HCT116 (cell line): Measurements from ENCODE around the gene GIPC3. TPM values are rescaled to one million over a fixed set of nuclear protein-coding genes. Genes with fewer than 3 reads are reported as not detected.

Experiments used
- ATAC-seq: fragments of 200-7000 bp; cut with Tn5 transposase; 2 replicates; pipeline ENCODE4 v1.9.1; 2020; ENCODE audit warnings: mild to moderate bottlenecking, moderate library complexity
- BruUV-seq: library from RNA; stranded (reverse); fragments of 400-500 nt; replicated peaks from 2 replicates; lab custom pipeline; 2021; lab: Mats Ljungman, UMichigan
- CTCF ChIA-PET: fragments of 300-600 bp; sonication (Branson Sonifier 250); formaldehyde crosslinking; loops from one replicate; lab custom pipeline; 2021; ENCODE audit warnings: antibody characterized with exemption; lab: Charles Lee
- POLR2A ChIA-PET: fragments of 300-600, 350-600 bp; sonication (Branson Sonifier 250); formaldehyde crosslinking; loops from one replicate; lab custom pipeline; 2021; ENCODE audit warnings: antibody characterized with exemption; lab: Charles Lee
- RAD21 ChIA-PET, 2 experiments: fragments of 300-600 bp; sonication (Branson Sonifier 250); formaldehyde crosslinking; loops; one replicate each; lab custom pipeline; 2023; ENCODE audit warnings: low total read pairs in 2 of 2; ENCODE audit not compliant: uncharacterized antibody in 2 of 2, unreplicated experiment in 2 of 2, low non-redundant PET in 1 of 2; lab: Charles Lee
- DNase-seq: peaks from one replicate; pipeline ENCODE4 v3.0.0-alpha.2; 2010; ENCODE audit warnings: low read depth, low spot score
- H2AFZ ChIP-seq: fragments of 200-600 bp; shearing (Covaris generic), sonication (generic); 2 replicates; pipeline ENCODE4 v1.6.1; 2017; ENCODE audit warnings: low read depth, mixed run types, mixed read lengths, antibody characterized with exemption, low read length; ENCODE audit not compliant: poor library complexity, severe bottlenecking
- H3K27ac ChIP-seq: 2 replicates; pipeline ENCODE4 v1.5.1; 2012; ENCODE audit warnings: low read depth, low read length
- H3K27me3 ChIP-seq: fragments of 200-600 bp; sonication (generic); 2 replicates; pipeline ENCODE4 v1.6.1; 2016; ENCODE audit warnings: mixed run types, low read length, mixed read lengths; ENCODE audit not compliant: insufficient read depth
- H3K36me3 ChIP-seq, 2 experiments: fragments of 200-500 bp in 1 of 2; fragments of 200-600 bp in 1 of 2; sonication (Bioruptor generic) in 1 of 2; sonication (generic) in 1 of 2; 2 replicates each; pipeline versions ENCODE4 v1.5.1 to v1.6.1; 2014 to 2016; ENCODE audit warnings: low read length in 2 of 2, inconsistent platforms in 1 of 2, mixed read lengths in 1 of 2, mixed run types in 1 of 2; ENCODE audit not compliant: insufficient read depth in 2 of 2, control insufficient read depth in 1 of 2
- H3K4me1 ChIP-seq, 2 experiments: fragments of 200-600 bp in 1 of 2; sonication (generic) in 1 of 2; 2 replicates each; pipeline versions ENCODE4 v1.5.1 to v1.6.1; 2012 to 2017; ENCODE audit warnings: low read length in 2 of 2, inconsistent platforms in 1 of 2, mild to moderate bottlenecking in 1 of 2, mixed read lengths in 1 of 2, mixed run types in 1 of 2, moderate library complexity in 1 of 2; ENCODE audit not compliant: insufficient read depth in 2 of 2, control insufficient read depth in 1 of 2
- H3K4me2 ChIP-seq: fragments of 200-600 bp; sonication (generic); 2 replicates; pipeline ENCODE4 v1.6.1; 2017; ENCODE audit warnings: mixed run types, low read length, mixed read lengths
- H3K4me3 ChIP-seq, 2 experiments: fragments of 200-600 bp in 1 of 2; sonication (generic) in 1 of 2; replicated peaks in 1 of 2; 2 replicates each; pipeline ENCODE4 v1.5.1; 2011 to 2016; ENCODE audit warnings: low read length in 2 of 2, control low read depth in 1 of 2, low read depth in 1 of 2, mild to moderate bottlenecking in 1 of 2, mixed read lengths in 1 of 2, mixed run types in 1 of 2
- H3K79me2 ChIP-seq: fragments of 200-600 bp; sonication (generic); 2 replicates; pipeline ENCODE4 v1.6.1; 2017; ENCODE audit warnings: mild to moderate bottlenecking, mixed run types, low read length, moderate library complexity, mixed read lengths; ENCODE audit not compliant: insufficient read depth
- H3K9ac ChIP-seq: fragments of 200-600 bp; sonication (generic); 2 replicates; pipeline ENCODE4 v1.6.1; 2016; ENCODE audit warnings: low read length, mixed read lengths
- H3K9me2 ChIP-seq: fragments of 200-600 bp; sonication (generic), shearing (Covaris generic); 2 replicates; pipeline ENCODE4 v1.6.1; 2017; ENCODE audit warnings: mixed run types, mild to moderate bottlenecking, moderate library complexity; ENCODE audit not compliant: insufficient read depth
- H3K9me3 ChIP-seq, 2 experiments: fragments of 200-500 bp in 1 of 2; fragments of 200-600 bp in 1 of 2; sonication (Bioruptor generic) in 1 of 2; sonication (generic) in 1 of 2; 2 replicates each; pipeline ENCODE4 v1.6.1; 2014 to 2017; ENCODE audit warnings: low read length in 2 of 2, mixed read lengths in 2 of 2, inconsistent platforms in 1 of 2, low read depth in 1 of 2, mild to moderate bottlenecking in 1 of 2, mixed run types in 1 of 2, moderate library complexity in 1 of 2; ENCODE audit not compliant: control insufficient read depth in 1 of 2, insufficient read depth in 1 of 2
- H4K20me1 ChIP-seq: fragments of 200-600 bp; sonication (generic), shearing (Covaris generic); 2 replicates; pipeline ENCODE4 v1.6.1; 2017; ENCODE audit warnings: mixed run types, mild to moderate bottlenecking, moderate library complexity; ENCODE audit not compliant: insufficient read depth
- CEBPB ChIP-seq: IDR thresholded peaks from 2 replicates; pipeline ENCODE4 v1.6.1; 2012; ENCODE audit warnings: low read depth
- EGR1 ChIP-seq: IDR thresholded peaks from 2 replicates; pipeline ENCODE4 v1.6.1; 2012; ENCODE audit warnings: low read depth
- EZH2 ChIP-seq: fragments of 200-600 bp; sonication (generic); IDR thresholded peaks from 2 replicates; pipeline ENCODE4 v1.6.1; 2017; ENCODE audit warnings: antibody characterized with exemption, mixed run types
- FOSL1 ChIP-seq: IDR thresholded peaks from 2 replicates; pipeline ENCODE4 v1.6.1; 2012; ENCODE audit warnings: low read depth
- POLR2AphosphoS5 ChIP-seq: IDR thresholded peaks from 2 replicates; pipeline ENCODE4 v1.6.1; 2011; ENCODE audit warnings: mild to moderate bottlenecking, low read depth, low read length, moderate library complexity
- RAD21 ChIP-seq: IDR thresholded peaks from 2 replicates; pipeline ENCODE4 v1.6.1; 2012; ENCODE audit warnings: low read depth, mild to moderate bottlenecking
- SRF ChIP-seq: IDR thresholded peaks from 2 replicates; pipeline ENCODE4 v1.6.1; 2012; ENCODE audit warnings: low read depth
- YY1 ChIP-seq: IDR thresholded peaks from 2 replicates; pipeline ENCODE4 v1.6.1; 2011; ENCODE audit warnings: low read length, low read depth, moderate library complexity, mild to moderate bottlenecking; ENCODE audit not compliant: insufficient replicate concordance; ENCODE audit errors: extremely low read depth
- ZFX ChIP-seq: fragments of 450-650 bp; IDR thresholded peaks from 2 replicates; pipeline ENCODE4 v1.6.1; 2017
- ZNF274 ChIP-seq: fragments of 200-500 bp; sonication (Bioruptor generic); IDR thresholded peaks from 2 replicates; pipeline ENCODE4 v1.6.1; 2014; ENCODE audit warnings: mild to moderate bottlenecking, low read depth, low read length, inconsistent platforms
- intact Hi-C: fragments of 100-400 bp; cut with micrococcal nuclease; formaldehyde crosslinking; loops from 2 replicates; pipeline ENCODE4 v1.10.0; 2022
- total RNA-seq: library from RNA; stranded (reverse); gene quantifications from one replicate; pipeline ENCODE4 v1.2.1, GENCODE V29; 2021; ENCODE audit not compliant: unreplicated experiment
- TF ChIP-seq, protein P1 (sequence below): IDR thresholded peaks from 2 replicates; pipeline ENCODE4 v1.6.1; 2012; ENCODE audit warnings: low read depth
- TF ChIP-seq, protein P2 (sequence below): IDR thresholded peaks from 2 replicates; pipeline ENCODE4 v1.6.1; 2012

Gene GIPC3
- total RNA-seq, 1 experiment from 2014 or later = not detected

DNA sequence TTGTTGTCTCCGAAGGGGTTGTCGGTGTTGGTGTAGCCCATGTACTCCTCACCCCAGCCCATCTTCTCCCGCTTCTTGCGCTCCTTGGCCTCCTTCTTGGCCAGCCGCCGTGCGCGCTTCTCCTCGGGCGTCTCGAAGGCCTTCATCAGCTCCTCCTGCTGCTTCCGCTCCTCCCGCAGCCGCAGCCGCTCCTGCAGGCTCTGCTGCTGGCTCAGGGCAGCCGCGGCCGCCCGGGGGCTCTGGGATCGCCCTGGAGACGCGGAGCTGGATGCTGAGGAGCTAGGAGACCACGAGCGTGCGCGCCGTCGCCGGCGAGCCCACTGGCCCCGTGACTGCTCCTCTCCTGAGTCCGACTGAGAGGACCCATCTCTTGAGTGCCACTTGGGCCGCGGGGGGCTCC, 38.4 kb downstream of the GIPC3 start:
- peaks cover 32% of the 10 kb centered on the region for H3K79me2 ChIP-seq
- ChIA-PET RAD21 (no interaction called here), CTCF (no interaction called here), POLR2A (interaction anchor here (1.0 kb wide), 1 partner anchor 15 kb away, joined by 3 read pairs; no protein-coding TSS in a partner anchor)
- DNase-seq = no peak
- no peak overlapping the region for H3K4me3 ChIP-seq
- TF ChIP-seq FOSL1 (no peak), YY1 (no peak), SRF (no peak), ZNF274 (no peak), ZFX (no peak), EGR1 (no peak), POLR2AphosphoS5 (no peak), EZH2 (no peak), CEBPB (no peak), RAD21 (no peak)
- TF ChIP-seq, protein P1, sequence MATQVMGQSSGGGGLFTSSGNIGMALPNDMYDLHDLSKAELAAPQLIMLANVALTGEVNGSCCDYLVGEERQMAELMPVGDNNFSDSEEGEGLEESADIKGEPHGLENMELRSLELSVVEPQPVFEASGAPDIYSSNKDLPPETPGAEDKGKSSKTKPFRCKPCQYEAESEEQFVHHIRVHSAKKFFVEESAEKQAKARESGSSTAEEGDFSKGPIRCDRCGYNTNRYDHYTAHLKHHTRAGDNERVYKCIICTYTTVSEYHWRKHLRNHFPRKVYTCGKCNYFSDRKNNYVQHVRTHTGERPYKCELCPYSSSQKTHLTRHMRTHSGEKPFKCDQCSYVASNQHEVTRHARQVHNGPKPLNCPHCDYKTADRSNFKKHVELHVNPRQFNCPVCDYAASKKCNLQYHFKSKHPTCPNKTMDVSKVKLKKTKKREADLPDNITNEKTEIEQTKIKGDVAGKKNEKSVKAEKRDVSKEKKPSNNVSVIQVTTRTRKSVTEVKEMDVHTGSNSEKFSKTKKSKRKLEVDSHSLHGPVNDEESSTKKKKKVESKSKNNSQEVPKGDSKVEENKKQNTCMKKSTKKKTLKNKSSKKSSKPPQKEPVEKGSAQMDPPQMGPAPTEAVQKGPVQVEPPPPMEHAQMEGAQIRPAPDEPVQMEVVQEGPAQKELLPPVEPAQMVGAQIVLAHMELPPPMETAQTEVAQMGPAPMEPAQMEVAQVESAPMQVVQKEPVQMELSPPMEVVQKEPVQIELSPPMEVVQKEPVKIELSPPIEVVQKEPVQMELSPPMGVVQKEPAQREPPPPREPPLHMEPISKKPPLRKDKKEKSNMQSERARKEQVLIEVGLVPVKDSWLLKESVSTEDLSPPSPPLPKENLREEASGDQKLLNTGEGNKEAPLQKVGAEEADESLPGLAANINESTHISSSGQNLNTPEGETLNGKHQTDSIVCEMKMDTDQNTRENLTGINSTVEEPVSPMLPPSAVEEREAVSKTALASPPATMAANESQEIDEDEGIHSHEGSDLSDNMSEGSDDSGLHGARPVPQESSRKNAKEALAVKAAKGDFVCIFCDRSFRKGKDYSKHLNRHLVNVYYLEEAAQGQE = no peak
- TF ChIP-seq, protein P2, sequence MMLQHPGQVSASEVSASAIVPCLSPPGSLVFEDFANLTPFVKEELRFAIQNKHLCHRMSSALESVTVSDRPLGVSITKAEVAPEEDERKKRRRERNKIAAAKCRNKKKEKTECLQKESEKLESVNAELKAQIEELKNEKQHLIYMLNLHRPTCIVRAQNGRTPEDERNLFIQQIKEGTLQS = no peak
- H3K36me3 ChIP-seq = peaks cover 0 to 5% of the 10 kb centered on the region in 2 experiments; a peak in 2 of 4 replicates
- intact Hi-C loops = no loop called here
- no peaks in the 10 kb centered on the region for H3K27me3 ChIP-seq
- H4K20me1 ChIP-seq = peaks cover 5% of the 10 kb centered on the region; the same call in 1 of the 2 replicates
- no peak overlapping the region for H3K4me2 ChIP-seq
- no peak overlapping the region for H3K27ac ChIP-seq
- ATAC-seq = no peak
- no peak overlapping the region for H2AFZ ChIP-seq
- peaks cover 7 to 21% of the 10 kb centered on the region in 2 experiments; a peak in 3 of 4 replicates for H3K4me1 ChIP-seq
- no peak overlapping the region for H3K9ac ChIP-seq
- no peaks in the 10 kb centered on the region for H3K9me3 ChIP-seq
- BruUV-seq = no TSS peak
- H3K9me2 ChIP-seq = no peaks in the 10 kb centered on the region
